ENCODE results near the gene UBC.
A peak's percentile ranks its signal among the peaks of the same experiment; 100 is the strongest.

Gene UBC

GRCh38 chr12:124866883-124867400 is 47.5 kb downstream of the UBC start:
- TF ChIP-seq CTCF (IDR thresholded peaks at IDR 0.05; ENCODE audit: low read depth, low read length, missing control alignments), result no peak
- H3K4me3 ChIP-seq (replicated peaks; ENCODE audit: low read depth, low read length), result no peak overlapping the region
- DNase-seq (ENCODE audit: extremely low read depth, low read depth), result no peak

DNA sequence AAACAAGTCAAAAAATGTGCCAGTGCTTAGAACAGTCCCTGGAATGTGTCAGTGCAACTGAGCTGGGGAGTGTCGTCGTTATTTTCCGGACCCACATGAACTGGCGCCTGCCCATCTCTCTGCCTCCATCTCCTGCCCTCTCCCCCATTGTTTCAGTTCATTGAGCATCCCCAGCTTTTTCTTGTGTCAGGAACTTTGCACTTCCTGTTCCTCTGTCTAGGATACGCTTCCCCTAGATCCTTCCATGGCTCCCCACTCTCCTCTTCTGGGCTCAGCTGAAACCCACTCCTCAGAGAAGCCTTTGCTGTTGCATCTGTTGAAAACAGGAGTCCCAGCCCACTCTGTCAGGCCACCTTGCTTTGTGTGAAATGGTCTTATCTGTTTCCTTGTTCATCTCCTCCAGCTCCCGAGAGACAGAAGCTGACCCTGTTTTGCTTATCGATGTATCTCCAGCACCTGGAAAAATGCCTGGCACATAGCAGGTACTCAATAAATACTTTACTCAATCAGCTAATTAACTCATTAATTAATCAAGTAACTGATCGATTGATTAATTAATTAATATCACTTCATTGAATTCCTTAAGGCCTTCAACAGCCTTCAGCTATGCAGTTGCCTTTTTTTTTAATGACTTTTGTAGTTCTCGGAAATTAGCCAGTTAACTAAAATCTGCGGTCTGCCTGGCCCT is 48.1 kb downstream of the UBC start:
- TF ChIP-seq CTCF (IDR thresholded peaks at IDR 0.05; ENCODE audit: low read depth, low read length, missing control alignments), result no peak
- no peak overlapping the region for H3K4me3 ChIP-seq (replicated peaks; ENCODE audit: low read depth, low read length)
- no peak for DNase-seq (ENCODE audit: extremely low read depth, low read depth)

GRCh38 chr12:124865728-124866127 is 48.7 kb downstream of the UBC start:
- TF ChIP-seq CTCF (IDR thresholded peaks at IDR 0.05; ENCODE audit: low read depth, low read length, missing control alignments), result no peak
- no peak for DNase-seq (ENCODE audit: extremely low read depth, low read depth)
- no peak overlapping the region for H3K4me3 ChIP-seq (replicated peaks; ENCODE audit: low read depth, low read length)

DNA sequence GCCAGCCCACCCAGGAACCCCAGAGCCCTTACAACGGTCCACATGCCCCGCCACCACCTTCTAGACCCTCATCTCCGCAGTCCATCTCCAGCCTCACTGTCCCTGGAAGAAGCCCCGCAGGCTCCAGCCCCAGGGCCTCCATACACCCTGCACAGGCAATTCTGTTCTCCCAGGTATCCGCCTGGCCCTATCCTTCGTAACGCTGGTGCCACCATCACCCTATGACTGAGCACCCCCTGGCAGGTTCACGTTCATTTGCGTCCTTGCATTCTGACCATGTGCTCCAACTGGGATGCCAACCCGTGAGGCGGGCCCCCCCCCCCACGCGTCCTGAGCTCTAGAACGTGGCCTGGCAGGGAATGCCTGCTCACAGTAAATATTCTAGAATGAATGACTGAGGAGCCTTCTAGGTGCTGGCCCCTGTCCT is 50.1 kb downstream of the UBC start:
- no peak for DNase-seq (ENCODE audit: extremely low read depth, low read depth)
- no peak for TF ChIP-seq CTCF (IDR thresholded peaks at IDR 0.05; ENCODE audit: low read depth, low read length, missing control alignments)
- peak overlapping the region; percentile 13; the same call in 1 of the 2 replicates for H3K4me3 ChIP-seq (replicated peaks; ENCODE audit: low read depth, low read length)

- no peak for TF ChIP-seq CTCF (IDR thresholded peaks at IDR 0.05; ENCODE audit: low read depth, low read length, missing control alignments)
- H3K4me3 ChIP-seq (replicated peaks; ENCODE audit: low read depth, low read length), result peak within 1 kb of the TSS; percentile 72
- DNase-seq (ENCODE audit: extremely low read depth, low read depth), result peak; percentile 27
These were observed 50.8 kb downstream of the UBC start, which contains the start of gene SCARB1 for GRCh38 chr12:124863416-124864325. TSS of gene SCARB1 (minus strand) at chr12:124863864. CDS start at chr12:124863720, 144 bp downstream.

- DNase-seq (ENCODE audit: extremely low read depth, low read depth), result no peak
- peak overlapping the region; percentile 72 for H3K4me3 ChIP-seq (replicated peaks; ENCODE audit: low read depth, low read length)
- no peak for TF ChIP-seq CTCF (IDR thresholded peaks at IDR 0.05; ENCODE audit: low read depth, low read length, missing control alignments)
These were observed 51.6 kb downstream of the UBC start for GRCh38 chr12:124862768-124863415.

Measured in HFF-Myc (cell line).